CD4-positive, alpha-beta T cell treated with Interleukin-6 at 100 ng/mL for 8 hours (primary cell): ENCODE data around the gene ARHGEF2.
"Not testable (repeated sequence)": the region's sequence is repeated elsewhere in the genome, so short reads cannot be mapped to it uniquely, and the experiment has no call there.

Experiments
- DNase-seq: peaks from one replicate; pipeline ENCODE4 v3.0.0-alpha.2; 2020; ENCODE audit warnings: mixed read lengths, low spot score

The ARHGEF2 gene

GRCh38 chr1:155942578-155943141, 35.7 kb downstream of the ARHGEF2 start:
- no peak for DNase-seq

DNA sequence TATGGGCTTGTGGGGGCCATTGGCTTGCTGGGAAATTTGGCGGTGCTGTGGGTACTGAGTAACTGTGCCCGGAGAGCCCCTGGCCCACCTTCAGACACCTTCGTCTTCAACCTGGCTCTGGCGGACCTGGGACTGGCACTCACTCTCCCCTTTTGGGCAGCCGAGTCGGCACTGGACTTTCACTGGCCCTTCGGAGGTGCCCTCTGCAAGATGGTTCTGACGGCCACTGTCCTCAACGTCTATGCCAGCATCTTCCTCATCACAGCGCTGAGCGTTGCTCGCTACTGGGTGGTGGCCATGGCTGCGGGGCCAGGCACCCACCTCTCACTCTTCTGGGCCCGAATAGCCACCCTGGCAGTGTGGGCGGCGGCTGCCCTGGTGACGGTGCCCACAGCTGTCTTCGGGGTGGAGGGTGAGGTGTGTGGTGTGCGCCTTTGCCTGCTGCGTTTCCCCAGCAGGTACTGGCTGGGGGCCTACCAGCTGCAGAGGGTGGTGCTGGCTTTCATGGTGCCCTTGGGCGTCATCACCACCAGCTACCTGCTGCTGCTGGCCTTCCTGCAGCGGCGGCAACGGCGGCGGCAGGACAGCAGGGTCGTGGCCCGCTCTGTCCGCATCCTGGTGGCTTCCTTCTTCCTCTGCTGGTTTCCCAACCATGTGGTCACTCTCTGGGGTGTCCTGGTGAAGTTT, 36.4 kb downstream of the ARHGEF2 start:
- no peak for DNase-seq

DNA sequence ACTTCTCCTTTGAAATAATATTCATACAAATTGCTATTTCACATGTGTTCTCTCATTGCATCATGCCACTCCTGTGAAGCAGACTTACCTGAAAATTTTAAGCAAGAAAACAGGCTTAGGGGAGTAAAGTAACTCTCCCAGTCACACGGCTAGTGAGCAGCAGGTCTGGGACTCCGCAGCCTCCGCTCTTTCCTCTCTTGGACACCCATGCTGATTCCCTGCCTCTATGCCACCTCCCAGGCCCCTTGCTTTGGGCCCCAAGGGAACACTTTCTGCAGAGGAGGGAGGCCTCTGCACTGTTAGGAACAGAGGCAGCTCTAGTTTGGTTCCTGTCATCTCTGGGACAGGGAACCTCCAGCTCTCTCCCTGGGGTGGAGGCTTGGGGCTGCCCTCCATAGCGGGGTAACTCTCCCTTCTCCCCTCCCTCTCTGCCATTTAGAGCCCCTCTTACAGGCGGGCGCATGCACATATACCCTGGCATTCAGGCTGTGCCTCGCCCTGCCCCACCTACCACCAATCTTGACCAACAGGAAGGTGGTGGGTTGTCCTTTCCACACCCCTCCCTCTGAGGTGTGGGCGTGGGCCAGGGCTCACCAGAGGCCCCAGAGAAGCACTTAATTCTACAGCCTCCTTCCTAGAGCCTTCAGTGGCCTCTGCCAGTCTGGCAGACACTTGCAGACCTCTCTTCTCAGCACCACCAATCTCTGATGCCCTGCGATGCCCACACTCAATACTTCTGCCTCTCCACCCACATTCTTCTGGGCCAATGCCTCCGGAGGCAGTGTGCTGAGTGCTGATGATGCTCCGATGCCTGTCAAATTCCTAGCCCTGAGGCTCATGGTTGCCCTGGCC, 37.1 kb downstream of the ARHGEF2 start, which contains the start of gene RXFP4:
Gene RXFP4, plus strand, starts transcription at position 646 of the 852 bp plus-strand sequence. Its CDS starts 72 bp downstream, at position 718.
- no peak for DNase-seq

DNA sequence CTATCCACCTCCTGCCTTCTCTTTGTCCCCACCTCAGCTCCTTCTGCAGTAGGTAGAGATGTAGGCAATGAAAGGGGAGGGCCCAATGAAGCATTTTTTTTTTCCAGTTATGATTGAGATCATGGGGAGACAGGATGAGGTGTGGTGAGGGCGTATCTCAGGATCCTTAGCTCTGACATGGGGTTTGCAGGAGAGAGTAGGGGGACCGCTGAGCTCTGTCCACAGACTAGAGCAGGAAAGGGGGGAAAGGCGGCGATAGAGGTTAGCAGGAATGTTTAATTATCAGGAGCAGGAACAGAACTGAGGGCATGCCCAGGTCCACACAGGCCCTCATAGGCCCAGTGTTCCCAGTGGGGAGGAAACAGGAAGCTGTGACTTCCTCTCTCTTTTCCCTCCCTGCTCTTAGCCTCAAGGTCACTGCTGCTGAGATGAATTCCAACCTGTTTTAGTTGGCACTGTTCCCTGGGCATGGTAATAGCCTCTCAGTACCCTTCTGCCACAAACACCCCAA, 37.8 kb downstream of the ARHGEF2 start:
- DNase-seq = no peak

- peak; percentile 54 for DNase-seq
Observed at GRCh38 chr1:155938220-155938627, 40.1 kb downstream of the ARHGEF2 start.

- no peak for DNase-seq
Observed at GRCh38 chr1:155934936-155935590, 43.3 kb downstream of the ARHGEF2 start.

DNA sequence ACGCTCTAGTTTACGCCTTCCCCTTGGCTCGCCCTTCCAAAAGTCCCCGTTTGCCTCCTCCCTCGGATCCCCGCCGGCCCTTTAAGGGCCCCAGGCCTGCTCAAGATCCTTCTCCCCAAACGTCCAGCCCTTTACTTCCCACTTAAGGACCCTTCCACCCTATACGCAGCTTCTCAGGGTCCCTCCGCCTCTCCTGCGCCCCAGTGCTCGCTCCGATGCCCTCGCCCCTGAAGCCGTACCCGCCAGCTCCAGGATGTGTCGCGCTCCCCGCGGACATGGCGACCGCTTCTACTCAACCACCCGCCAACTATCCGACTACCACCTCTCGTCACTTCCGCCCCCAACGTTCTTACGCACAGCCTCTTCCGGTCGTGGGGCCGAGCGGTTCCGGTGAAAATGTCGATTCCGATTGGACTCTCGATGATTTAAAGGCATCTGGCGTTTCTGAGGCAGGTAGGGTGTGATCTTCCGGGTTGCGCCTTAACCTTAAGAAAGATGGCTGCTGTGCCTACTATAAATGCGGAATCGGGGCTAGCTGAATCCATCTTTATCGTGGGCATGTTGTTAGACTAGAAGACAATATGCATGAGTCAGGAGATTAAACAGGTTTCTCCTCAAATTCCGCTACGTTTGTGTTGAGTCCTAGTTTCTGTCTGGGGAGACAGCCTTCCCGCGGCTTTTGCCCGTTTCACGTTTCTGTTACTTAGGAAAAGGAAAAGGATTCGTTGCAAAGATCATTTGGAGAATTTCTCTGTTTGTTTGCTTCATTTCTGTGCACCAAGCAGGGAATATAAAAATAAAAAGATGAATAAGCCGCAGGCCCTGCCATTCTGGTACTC, 44.0 kb downstream of the ARHGEF2 start, which contains the start of gene KHDC4:
Gene KHDC4, minus strand, starts transcription at position 317 of the 839 bp plus-strand sequence. Its CDS starts 40 bp downstream, at position 277.
- DNase-seq = peak; percentile 96

- DNase-seq = no peak
Observed at GRCh38 chr1:155933591-155934096, 44.7 kb downstream of the ARHGEF2 start.

GRCh38 chr1:155932487-155932886, 45.9 kb downstream of the ARHGEF2 start:
- DNase-seq = no peak

DNA sequence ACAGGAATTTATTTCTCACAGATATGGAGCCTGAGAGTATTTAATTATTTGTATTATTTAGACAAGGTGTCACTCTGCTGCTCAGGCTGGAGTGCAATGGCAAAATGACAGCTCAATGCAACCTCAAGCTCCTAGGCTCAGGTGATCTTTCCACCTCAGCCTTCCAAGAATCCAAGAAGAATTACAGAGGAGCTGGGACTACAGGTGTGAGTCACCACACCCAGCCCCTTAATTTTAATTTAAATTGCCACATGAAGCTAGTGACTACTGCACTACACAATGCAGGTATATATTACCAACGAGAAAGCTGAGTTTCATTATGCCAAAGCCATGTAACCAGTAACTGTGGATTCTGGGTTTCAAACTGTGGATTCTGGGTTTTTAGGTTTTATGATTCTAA, 46.3 kb downstream of the ARHGEF2 start:
- DNase-seq = no peak

- no peak for DNase-seq
Observed at GRCh38 chr1:155931332-155932038, 46.9 kb downstream of the ARHGEF2 start.

DNA sequence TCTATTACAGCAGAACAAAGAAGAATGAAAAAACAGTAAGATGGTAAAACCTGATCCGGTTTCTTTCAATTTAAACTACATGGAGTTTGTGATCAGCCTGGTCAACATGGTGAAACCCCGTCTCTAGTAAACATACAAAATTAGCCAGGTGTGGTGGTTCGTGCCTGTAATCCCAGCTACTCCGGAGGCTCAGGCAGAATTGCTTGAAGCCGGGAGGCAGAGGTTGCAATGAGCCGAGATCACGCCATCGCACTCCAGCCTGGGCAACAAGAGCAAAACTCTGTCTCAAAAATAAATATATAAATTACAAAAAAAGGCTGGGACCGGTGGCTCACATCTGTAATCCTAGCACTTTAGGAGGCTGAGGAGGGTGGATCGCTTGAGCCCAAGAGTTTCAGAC, 47.6 kb downstream of the ARHGEF2 start:
- DNase-seq = not testable (repeated sequence)

- DNase-seq = no peak
Observed at GRCh38 chr1:155929057-155929456, 49.3 kb downstream of the ARHGEF2 start.

GRCh38 chr1:155925506-155925905, 52.8 kb downstream of the ARHGEF2 start:
- DNase-seq = no peak

- no peak for DNase-seq
Observed at GRCh38 chr1:155920717-155921116, 57.6 kb downstream of the ARHGEF2 start.

GRCh38 chr1:155919801-155920200, 58.5 kb downstream of the ARHGEF2 start:
- no peak for DNase-seq

DNA sequence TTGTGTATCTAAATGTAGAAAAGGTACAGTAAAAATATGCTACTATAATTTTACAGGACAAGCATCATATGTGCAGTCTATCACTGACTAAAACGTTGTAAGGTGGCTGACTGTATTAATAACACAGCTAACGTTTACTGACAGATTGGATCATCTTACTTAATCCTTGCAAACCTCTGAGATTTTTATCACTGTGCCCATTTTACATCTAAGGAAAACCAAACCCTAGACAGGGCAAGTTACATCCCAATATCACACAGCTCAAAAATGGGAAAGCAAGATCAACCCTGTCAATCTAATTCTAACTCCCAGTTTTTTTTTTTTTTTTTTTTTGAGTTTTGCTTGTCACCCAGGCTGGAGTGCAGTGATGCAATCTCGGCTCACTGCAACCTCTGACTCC, 59.7 kb downstream of the ARHGEF2 start:
- DNase-seq = no peak

GRCh38 chr1:155913969-155914757, 64.2 kb downstream of the ARHGEF2 start:
- no peak for DNase-seq

GRCh38 chr1:155912056-155912536, 66.3 kb downstream of the ARHGEF2 start:
- DNase-seq = no peak
